ENCODE data around the gene CCDC102A. TPM values are rescaled to one million over a fixed set of nuclear protein-coding genes. Genes with fewer than 3 reads are reported as not detected.

CCDC102A gene
- total RNA-seq, 2 donors from 2014 or later = 10.6 to 22.4 TPM

DNA sequence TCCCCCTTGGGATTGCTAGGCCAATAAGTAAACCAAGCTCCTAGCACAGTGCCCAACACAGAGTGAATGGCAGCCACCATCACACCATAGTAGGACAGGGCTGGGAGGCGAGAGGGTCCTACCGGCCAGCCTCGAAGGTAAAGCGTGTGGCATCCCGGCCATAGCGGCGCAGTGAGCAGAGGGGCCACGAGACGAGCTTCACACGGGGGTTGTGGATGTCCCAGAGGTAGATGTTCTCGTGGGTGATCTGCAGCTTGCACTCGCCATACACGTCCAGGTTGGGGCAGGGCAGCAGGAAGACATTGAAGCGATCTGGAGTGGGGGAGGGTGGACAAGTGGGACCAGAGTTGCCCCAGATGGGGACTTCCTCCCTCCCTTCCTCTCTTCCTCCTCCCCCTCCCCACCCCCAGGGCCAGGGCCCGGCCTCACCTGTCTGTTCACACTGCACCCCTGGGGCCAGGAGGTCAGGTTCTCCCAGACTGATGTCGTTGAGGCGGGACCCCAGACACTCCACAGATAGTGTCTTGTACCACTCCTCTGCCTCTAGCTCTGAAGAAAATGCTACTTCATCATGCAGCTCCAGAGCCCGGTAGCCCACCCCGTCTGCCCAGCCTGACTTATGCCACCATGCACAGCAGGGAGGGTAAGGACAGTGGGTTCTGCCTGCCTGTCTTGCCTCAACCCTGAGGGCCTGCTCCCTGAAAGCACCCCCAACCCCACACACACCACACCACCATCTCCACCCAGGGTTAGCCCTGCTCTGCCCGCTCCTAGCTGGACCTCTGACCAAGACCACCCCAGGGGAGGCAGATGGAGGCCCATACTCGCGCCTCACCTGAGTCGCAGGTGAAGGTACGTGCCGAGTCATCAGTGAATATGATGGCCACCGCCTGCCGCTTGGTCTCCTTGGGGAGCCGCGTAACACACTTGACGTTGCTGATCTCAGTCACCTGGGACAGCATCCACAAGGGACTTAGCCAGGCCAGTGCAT is 61.4 kb downstream of the CCDC102A start:
- TF ChIP-seq, protein P1, sequence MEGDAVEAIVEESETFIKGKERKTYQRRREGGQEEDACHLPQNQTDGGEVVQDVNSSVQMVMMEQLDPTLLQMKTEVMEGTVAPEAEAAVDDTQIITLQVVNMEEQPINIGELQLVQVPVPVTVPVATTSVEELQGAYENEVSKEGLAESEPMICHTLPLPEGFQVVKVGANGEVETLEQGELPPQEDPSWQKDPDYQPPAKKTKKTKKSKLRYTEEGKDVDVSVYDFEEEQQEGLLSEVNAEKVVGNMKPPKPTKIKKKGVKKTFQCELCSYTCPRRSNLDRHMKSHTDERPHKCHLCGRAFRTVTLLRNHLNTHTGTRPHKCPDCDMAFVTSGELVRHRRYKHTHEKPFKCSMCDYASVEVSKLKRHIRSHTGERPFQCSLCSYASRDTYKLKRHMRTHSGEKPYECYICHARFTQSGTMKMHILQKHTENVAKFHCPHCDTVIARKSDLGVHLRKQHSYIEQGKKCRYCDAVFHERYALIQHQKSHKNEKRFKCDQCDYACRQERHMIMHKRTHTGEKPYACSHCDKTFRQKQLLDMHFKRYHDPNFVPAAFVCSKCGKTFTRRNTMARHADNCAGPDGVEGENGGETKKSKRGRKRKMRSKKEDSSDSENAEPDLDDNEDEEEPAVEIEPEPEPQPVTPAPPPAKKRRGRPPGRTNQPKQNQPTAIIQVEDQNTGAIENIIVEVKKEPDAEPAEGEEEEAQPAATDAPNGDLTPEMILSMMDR (IDR thresholded peaks at IDR 0.05) = no peak
- intact Hi-C loops (cut with DNase I) = no loop called here
- Histone ChIP-seq H3K4me3 (no peak overlapping the region), H3K36me3 (replicated peaks in 1 of 2; ENCODE audit: insufficient read depth in 1 of 2, low read depth in 2 of 2) (peaks cover 0 to 6% of the 10 kb centered on the region in 2 donors), H3K27me3 (no peaks in the 10 kb centered on the region), H3K27ac (no peak overlapping the region), H3K4me1 (peaks cover 67% of the 10 kb centered on the region), H3K9me3 (no peaks in the 10 kb centered on the region)
- WGBS, 2 donors = 86 to 87% methylated on average over 25 to 30 of the region's 30 CpGs
- ATAC-seq (no peak), DNase-seq (no peak)

DNA sequence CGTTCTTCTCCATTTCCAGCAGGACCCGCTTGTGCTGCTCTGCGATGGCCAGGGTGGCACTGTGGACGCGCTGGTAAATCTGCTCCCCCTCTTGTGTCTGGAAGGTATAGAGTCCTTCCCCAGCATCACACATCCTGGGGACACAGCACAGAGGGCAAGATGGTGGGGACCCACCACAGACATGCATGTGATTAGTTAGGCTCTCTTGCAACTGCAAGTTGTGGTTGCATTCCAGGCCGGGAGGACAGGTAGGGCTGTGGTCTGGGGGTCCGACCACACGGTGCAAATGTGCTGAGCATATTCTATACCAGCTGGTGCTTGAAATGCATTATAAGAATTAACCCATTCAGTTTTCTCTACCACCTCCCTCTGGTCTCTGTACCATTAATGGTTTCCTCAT is 62.5 kb downstream of the CCDC102A start:
- DNase-seq (no peak), ATAC-seq (no peak)
- WGBS, 2 donors = 75 to 89% methylated on average over 7 to 8 of the region's 8 CpGs
- H3K4me1 ChIP-seq = peaks cover 58% of the 10 kb centered on the region
- H3K27ac ChIP-seq = no peak overlapping the region
- intact Hi-C loops (cut with DNase I) = no loop called here
- peaks cover 5 to 17% of the 10 kb centered on the region in 2 donors for H3K36me3 ChIP-seq (replicated peaks in 1 of 2; ENCODE audit: insufficient read depth in 1 of 2, low read depth in 2 of 2)
- no peaks in the 10 kb centered on the region for H3K27me3 ChIP-seq
- no peak for TF ChIP-seq POLR2A (IDR thresholded peaks at IDR 0.05)
- TF ChIP-seq, protein P1 (IDR thresholded peaks at IDR 0.05) = no peak
- H3K4me3 ChIP-seq = no peak overlapping the region
- no peaks in the 10 kb centered on the region for H3K9me3 ChIP-seq

DNA sequence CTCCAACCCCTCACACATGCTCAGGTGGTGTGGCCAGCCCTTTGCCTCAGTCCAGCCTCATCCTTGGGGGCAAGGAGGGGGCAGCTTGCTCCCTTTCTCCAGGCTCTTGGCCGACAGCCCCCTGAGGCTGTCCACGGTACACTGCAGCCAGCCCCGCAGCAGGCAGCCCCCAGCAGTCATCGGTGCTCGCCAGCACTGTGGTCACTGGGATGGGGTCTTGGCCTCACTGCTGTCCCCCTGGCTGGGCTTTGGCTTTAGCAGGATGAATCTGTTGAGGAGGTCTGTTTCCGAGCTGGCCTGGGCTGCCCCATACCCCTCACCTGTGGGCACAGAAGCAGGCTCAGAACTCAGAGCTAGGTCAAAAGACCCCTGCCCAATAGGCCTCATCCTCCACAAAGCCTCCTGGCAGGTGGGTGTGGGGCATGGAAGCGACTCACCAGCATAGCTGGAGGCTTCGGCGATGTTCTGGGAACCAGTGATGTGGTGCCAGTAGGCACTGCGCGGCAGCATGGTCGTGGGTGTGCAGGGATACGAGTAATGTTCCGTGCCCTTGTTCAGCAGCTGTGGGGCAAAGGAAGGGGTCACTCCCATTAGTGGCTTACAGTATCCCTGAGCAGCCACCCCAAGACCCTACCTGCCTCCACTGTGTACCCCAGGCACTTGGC is 63.1 kb downstream of the CCDC102A start:
- Histone ChIP-seq H3K27ac (peak overlapping the region in 2 of 4 donors; percentile 6 to 68), H3K36me3 (replicated peaks in 1 of 2; ENCODE audit: insufficient read depth in 1 of 2, low read depth in 2 of 2) (peaks cover 6 to 17% of the 10 kb centered on the region in 2 donors), H3K4me3 (no peak overlapping the region)

DNA sequence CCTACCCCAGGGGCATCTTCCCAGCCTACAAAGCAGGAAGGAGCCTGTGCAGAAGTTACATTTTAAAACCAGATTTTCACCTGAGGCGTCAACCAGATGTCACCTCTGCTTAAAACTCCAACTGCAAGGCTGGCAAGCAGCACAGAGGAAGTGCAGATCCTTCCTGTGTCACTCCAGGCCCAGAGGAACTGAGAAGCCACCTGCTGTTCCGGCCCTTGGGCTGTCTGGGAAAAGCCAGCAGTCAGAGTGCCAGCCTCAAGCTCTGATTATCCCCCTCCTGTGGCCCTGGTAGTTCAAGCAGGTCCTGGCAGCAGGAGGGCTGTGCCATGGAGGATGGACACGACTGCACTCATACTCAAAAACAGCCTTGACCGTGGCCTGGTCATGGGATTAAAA is 63.7 kb downstream of the CCDC102A start:
- 54% methylated on average over 3 to 4 of the region's 4 CpGs for WGBS, 2 donors

More for the DNA sequence above, 63.1 kb downstream of the CCDC102A start:
- H3K4me1 ChIP-seq = peaks cover 52% of the 10 kb centered on the region
- 83 to 85% methylated on average over 8 to 14 of the region's 14 CpGs for WGBS, 2 donors
- H3K9me3 ChIP-seq = no peaks in the 10 kb centered on the region
- TF ChIP-seq, protein P1 (IDR thresholded peaks at IDR 0.05) = no peak
- TF ChIP-seq POLR2A (IDR thresholded peaks at IDR 0.05) = no peak
- no peaks in the 10 kb centered on the region for H3K27me3 ChIP-seq
- DNase-seq = no peak
- no peak for ATAC-seq
- intact Hi-C loops (cut with DNase I) = no loop called here

More for the DNA sequence above, 63.7 kb downstream of the CCDC102A start:
- intact Hi-C loops (cut with DNase I) = no loop called here
- no peak for ATAC-seq
- no peaks in the 10 kb centered on the region for H3K9me3 ChIP-seq
- peaks cover 45% of the 10 kb centered on the region for H3K4me1 ChIP-seq
- peak overlapping the region in 2 of 4 donors; percentile 68 to 69 for H3K27ac ChIP-seq
- TF ChIP-seq, protein P1 (IDR thresholded peaks at IDR 0.05) = no peak
- TF ChIP-seq POLR2A (IDR thresholded peaks at IDR 0.05) = no peak
- H3K27me3 ChIP-seq = no peaks in the 10 kb centered on the region
- no peak overlapping the region for H3K4me3 ChIP-seq
- peaks cover 6 to 19% of the 10 kb centered on the region in 2 donors for H3K36me3 ChIP-seq (replicated peaks in 1 of 2; ENCODE audit: insufficient read depth in 1 of 2, low read depth in 2 of 2)
- DNase-seq = no peak

Data from body of pancreas (tissue), 4 donors.